A549 (cell line): ENCODE results near the gene AUTS2.

Source experiments
- RAD21 ChIP-seq, 2 experiments: fragments of >200 bp in 1 of 2; sonication (Bioruptor Twin) in 1 of 2; formaldehyde crosslinking in 1 of 2; IDR thresholded peaks in 1 of 2; conservative IDR thresholded peaks in 1 of 2; 2 replicates in 1 of 2; 3 replicates in 1 of 2; pipeline ENCODE4 v1.6.1; 2012 to 2018; ENCODE audit warnings: inconsistent platforms in 1 of 2
- TF ChIP-seq, protein P1 (sequence below): fragments of >200 bp; sonication (Bioruptor Twin); formaldehyde crosslinking; IDR thresholded peaks from 3 replicates; pipeline ENCODE4 v1.5.1; 2016

- TF ChIP-seq RAD21 (conservative IDR thresholded peaks at IDR 0.05 in 1 of 2, IDR thresholded peaks at IDR 0.05 in 1 of 2) = no peak
- TF ChIP-seq, protein P1, sequence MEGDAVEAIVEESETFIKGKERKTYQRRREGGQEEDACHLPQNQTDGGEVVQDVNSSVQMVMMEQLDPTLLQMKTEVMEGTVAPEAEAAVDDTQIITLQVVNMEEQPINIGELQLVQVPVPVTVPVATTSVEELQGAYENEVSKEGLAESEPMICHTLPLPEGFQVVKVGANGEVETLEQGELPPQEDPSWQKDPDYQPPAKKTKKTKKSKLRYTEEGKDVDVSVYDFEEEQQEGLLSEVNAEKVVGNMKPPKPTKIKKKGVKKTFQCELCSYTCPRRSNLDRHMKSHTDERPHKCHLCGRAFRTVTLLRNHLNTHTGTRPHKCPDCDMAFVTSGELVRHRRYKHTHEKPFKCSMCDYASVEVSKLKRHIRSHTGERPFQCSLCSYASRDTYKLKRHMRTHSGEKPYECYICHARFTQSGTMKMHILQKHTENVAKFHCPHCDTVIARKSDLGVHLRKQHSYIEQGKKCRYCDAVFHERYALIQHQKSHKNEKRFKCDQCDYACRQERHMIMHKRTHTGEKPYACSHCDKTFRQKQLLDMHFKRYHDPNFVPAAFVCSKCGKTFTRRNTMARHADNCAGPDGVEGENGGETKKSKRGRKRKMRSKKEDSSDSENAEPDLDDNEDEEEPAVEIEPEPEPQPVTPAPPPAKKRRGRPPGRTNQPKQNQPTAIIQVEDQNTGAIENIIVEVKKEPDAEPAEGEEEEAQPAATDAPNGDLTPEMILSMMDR = no peak
Measured at GRCh38 chr7:70799841-70800405, 1201.6 kb downstream of the AUTS2 start.
